Lung (tissue), 12 donors: ENCODE measurements around the gene XPO5. TPM values are rescaled to one million over a fixed set of nuclear protein-coding genes. Genes with fewer than 3 reads are reported as not detected.

ENCODE experiments used
- ATAC-seq: fragments of 200-7000 bp; cut with Tn5 transposase; one replicate; pipeline ENCODE4 v1.9.1; 2020; ENCODE audit warnings: moderate number of reproducible peaks; ENCODE audit not compliant: insufficient read depth, low FRiP score
- DNase-seq, 3 donors: peaks; one replicate each; pipeline ENCODE4 v3.0.0-alpha.2; 2013 to 2017
- H3K27ac ChIP-seq, 2 donors: one replicate each; pipeline ENCODE4 v1.5.1; 2013; ENCODE audit warnings: mild to moderate bottlenecking in 2 of 2, moderate library complexity in 2 of 2, control low read depth in 1 of 2, inconsistent platforms in 1 of 2, low read depth in 1 of 2, low read length in 1 of 2
- H3K27me3 ChIP-seq, 3 donors: one replicate each; pipeline ENCODE4 v1.5.1; 2013; ENCODE audit warnings: low read length in 2 of 3; ENCODE audit not compliant: control insufficient read depth in 3 of 3, insufficient read depth in 3 of 3
- H3K36me3 ChIP-seq, 4 donors: one replicate each; pipeline ENCODE4 v1.5.1; 2013; ENCODE audit warnings: low read length in 4 of 4, mild to moderate bottlenecking in 1 of 4, moderate library complexity in 1 of 4; ENCODE audit not compliant: control insufficient read depth in 4 of 4, insufficient read depth in 4 of 4
- H3K4me1 ChIP-seq, 5 donors: one replicate each; pipeline ENCODE4 v1.5.1; 2013; ENCODE audit warnings: low read length in 5 of 5, mild to moderate bottlenecking in 2 of 5, moderate library complexity in 1 of 5; ENCODE audit not compliant: control insufficient read depth in 5 of 5, insufficient read depth in 5 of 5
- H3K4me3 ChIP-seq: one replicate; pipeline ENCODE4 v1.5.1; 2013; ENCODE audit warnings: mild to moderate bottlenecking, control low read depth, moderate library complexity
- H3K9ac ChIP-seq, 2 donors: one replicate each; pipeline ENCODE4 v1.5.1; 2013; ENCODE audit warnings: low read length in 2 of 2, control low read depth in 1 of 2; ENCODE audit not compliant: insufficient read depth in 1 of 2
- H3K9me3 ChIP-seq, 4 donors: one replicate each; pipeline ENCODE4 v1.5.1; 2013; ENCODE audit warnings: low read length in 3 of 4, mild to moderate bottlenecking in 1 of 4, moderate library complexity in 1 of 4; ENCODE audit not compliant: control insufficient read depth in 4 of 4, insufficient read depth in 3 of 4
- WGBS, 2 donors: extraction: QIAGEN DNeasy Blood & Tissue Kit; methylation state at CpG; one replicate each; pipeline ENCODE4 v1.1.7; 2013; 5-methylcytosine and 5-hydroxymethylcytosine counted together
- polyA plus RNA-seq, 2 donors: library from polyadenylated mRNA; stranded (reverse); fragments of 200-250 nt; gene quantifications; one replicate each; pipeline ENCODE4 v1.2.1, GENCODE V29; 2013
- total RNA-seq, 2 donors: library from RNA; depleted of rRNA in 1 of 2; stranded (reverse); fragments of >200 nt in 1 of 2; gene quantifications; one replicate each; pipeline ENCODE4 v1.2.1, GENCODE V29; 2014 to 2021
- TF ChIP-seq, protein P1 (sequence below): IDR thresholded peaks from 2 replicates; pipeline ENCODE4 v1.5.1; 2012; ENCODE audit warnings: mild to moderate bottlenecking; ENCODE audit errors: control extremely low read depth, extremely low read depth
- donor health status: control.
- donor health status: control.
- donor health status: Bipolar disorder and iron deficiency.
- donor health status: healthy.
- donor health status: DM: yes; HTN: yes; CAD: no.

The XPO5 gene
- total and polyA plus RNA-seq, 4 donors: 9.3 to 30.1 (median 16.3) TPM

DNA sequence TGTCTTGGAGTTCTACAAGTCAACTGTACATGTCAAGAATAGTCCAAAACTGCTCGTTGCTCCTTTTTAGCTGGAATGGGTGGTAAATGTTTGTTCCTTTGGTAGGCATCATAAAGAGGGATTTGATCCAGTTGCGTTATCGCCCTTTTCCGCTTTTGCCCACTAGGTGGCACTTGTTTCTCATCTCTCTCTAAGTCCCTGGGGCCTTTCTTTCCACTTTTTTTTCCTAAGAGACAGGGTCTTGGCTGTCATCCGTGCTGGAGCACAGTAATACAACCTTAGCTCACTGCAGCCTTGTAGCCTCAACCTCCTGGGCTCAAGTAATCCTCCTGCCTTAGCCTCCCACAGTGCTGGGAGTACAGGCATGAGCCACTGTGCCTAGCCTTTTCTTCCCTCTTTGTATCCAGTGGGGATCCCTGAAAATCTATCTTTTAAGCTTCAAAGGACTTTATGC lies 32.5 kb upstream of the XPO5 start:
- Histone ChIP-seq H3K9me3 (no peaks in the 10 kb centered on the region), H3K36me3 (peaks cover 8 to 26% (median 19%) of the 10 kb centered on the region in 4 donors), H3K27ac (no peak overlapping the region), H3K4me3 (no peak overlapping the region), H3K4me1 (no peaks in the 10 kb centered on the region), H3K9ac (no peak overlapping the region), H3K27me3 (no peaks in the 10 kb centered on the region)
- peak; percentile 81 to 92 (median 88) for DNase-seq
- WGBS, 2 donors: 3 to 7% methylated on average over 5 of the region's 5 CpGs
- no peak for ATAC-seq
- TF ChIP-seq, protein P1, sequence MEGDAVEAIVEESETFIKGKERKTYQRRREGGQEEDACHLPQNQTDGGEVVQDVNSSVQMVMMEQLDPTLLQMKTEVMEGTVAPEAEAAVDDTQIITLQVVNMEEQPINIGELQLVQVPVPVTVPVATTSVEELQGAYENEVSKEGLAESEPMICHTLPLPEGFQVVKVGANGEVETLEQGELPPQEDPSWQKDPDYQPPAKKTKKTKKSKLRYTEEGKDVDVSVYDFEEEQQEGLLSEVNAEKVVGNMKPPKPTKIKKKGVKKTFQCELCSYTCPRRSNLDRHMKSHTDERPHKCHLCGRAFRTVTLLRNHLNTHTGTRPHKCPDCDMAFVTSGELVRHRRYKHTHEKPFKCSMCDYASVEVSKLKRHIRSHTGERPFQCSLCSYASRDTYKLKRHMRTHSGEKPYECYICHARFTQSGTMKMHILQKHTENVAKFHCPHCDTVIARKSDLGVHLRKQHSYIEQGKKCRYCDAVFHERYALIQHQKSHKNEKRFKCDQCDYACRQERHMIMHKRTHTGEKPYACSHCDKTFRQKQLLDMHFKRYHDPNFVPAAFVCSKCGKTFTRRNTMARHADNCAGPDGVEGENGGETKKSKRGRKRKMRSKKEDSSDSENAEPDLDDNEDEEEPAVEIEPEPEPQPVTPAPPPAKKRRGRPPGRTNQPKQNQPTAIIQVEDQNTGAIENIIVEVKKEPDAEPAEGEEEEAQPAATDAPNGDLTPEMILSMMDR: peak; percentile 60

- H3K9ac ChIP-seq: no peak overlapping the region
- H3K4me1 ChIP-seq: no peaks in the 10 kb centered on the region
- no peak overlapping the region for H3K4me3 ChIP-seq
- WGBS, 2 donors: 93 to 96% methylated on average over 2 of the region's 2 CpGs
- TF ChIP-seq, protein P1: no peak
- no peak for DNase-seq
- ATAC-seq: no peak
- no peak overlapping the region for H3K27ac ChIP-seq
- no peaks in the 10 kb centered on the region for H3K9me3 ChIP-seq
- peaks cover 12 to 24% (median 20%) of the 10 kb centered on the region in 4 donors for H3K36me3 ChIP-seq
- no peaks in the 10 kb centered on the region for H3K27me3 ChIP-seq
These were observed 30.2 kb upstream of the XPO5 start for GRCh38 chr6:43606019-43606418.

GRCh38 chr6:43604174-43604573 lies 28.3 kb upstream of the XPO5 start:
- TF ChIP-seq, protein P1: no peak
- Histone ChIP-seq H3K4me1 (peaks cover 0 to 3% (median 0%) of the 10 kb centered on the region in 5 donors), H3K9me3 (no peaks in the 10 kb centered on the region), H3K27me3 (no peaks in the 10 kb centered on the region), H3K4me3 (no peak overlapping the region), H3K36me3 (peaks cover 12 to 24% (median 16%) of the 10 kb centered on the region in 4 donors), H3K27ac (no peak overlapping the region), H3K9ac (peak overlapping the region in 1 of 2 donors; percentile 5)
- WGBS, 2 donors: 97 to 100% methylated on average over 2 of the region's 2 CpGs
- ATAC-seq: no peak
- DNase-seq: peak in 2 of 3 donors; percentile 33 to 34

GRCh38 chr6:43600595-43600994 lies 24.8 kb upstream of the XPO5 start:
- Histone ChIP-seq H3K4me1 (peaks cover 0 to 3% (median 0%) of the 10 kb centered on the region in 5 donors), H3K9me3 (no peaks in the 10 kb centered on the region), H3K27me3 (no peaks in the 10 kb centered on the region), H3K4me3 (no peak overlapping the region), H3K27ac (no peak overlapping the region), H3K36me3 (peaks cover 13 to 16% (median 15%) of the 10 kb centered on the region in 4 donors), H3K9ac (peak overlapping the region in 1 of 2 donors; percentile 1)
- peak in 1 of 3 donors; percentile 38 for DNase-seq
- TF ChIP-seq, protein P1: no peak
- 96 to 99% methylated on average over 2 of the region's 2 CpGs for WGBS, 2 donors
- ATAC-seq: no peak
